HepG2 (cell line): Measurements from ENCODE around the gene XRCC1. TPM values are rescaled to one million over a fixed set of nuclear protein-coding genes. Genes with fewer than 3 reads are reported as not detected.
A peak's percentile ranks its signal among the peaks of the same experiment; 100 is the strongest.

Experiments used
- CAMTA2 ChIP-seq: sonication (generic); formaldehyde crosslinking; IDR thresholded peaks from 2 replicates; pipeline ENCODE4 v1.4.0; 2020; ENCODE audit warnings: mild to moderate bottlenecking, missing genetic modification reagents, borderline replicate concordance
- HDAC2 ChIP-seq: sonication (generic); formaldehyde crosslinking; IDR thresholded peaks from 2 replicates; pipeline ENCODE4 v1.4.0; 2020; ENCODE audit warnings: missing genetic modification reagents
- HNRNPK ChIP-seq: fragments of 200-400 bp; formaldehyde crosslinking; IDR thresholded peaks from 2 replicates; pipeline ENCODE4 v1.6.1; 2018; ENCODE audit warnings: low read length, low read depth, moderate library complexity, mild to moderate bottlenecking; ENCODE audit not compliant: poor library complexity, severe bottlenecking
- ISX ChIP-seq: sonication (generic); formaldehyde crosslinking; conservative IDR thresholded peaks from 2 replicates; pipeline ENCODE4 v1.5.0; 2020; ENCODE audit warnings: missing genetic modification reagents
- KDM2A ChIP-seq: sonication (generic); formaldehyde crosslinking; IDR thresholded peaks from 2 replicates; pipeline ENCODE4 v1.4.0; 2020; ENCODE audit warnings: low read depth, missing genetic modification reagents, borderline replicate concordance
- PHF21A ChIP-seq: sonication (generic); formaldehyde crosslinking; IDR thresholded peaks from 2 replicates; pipeline ENCODE4 v1.5.0; 2020; ENCODE audit warnings: mild to moderate bottlenecking, missing genetic modification reagents
- SALL1 ChIP-seq: sonication (generic); formaldehyde crosslinking; IDR thresholded peaks from 2 replicates; pipeline ENCODE4 v1.8.0; 2022; ENCODE audit warnings: mild to moderate bottlenecking, missing genetic modification reagents
- SIN3A ChIP-seq: IDR thresholded peaks from 2 replicates; pipeline ENCODE4 v1.6.1; 2011; ENCODE audit warnings: low read depth, mild to moderate bottlenecking, control low read depth, low read length, borderline replicate concordance
- TSC22D2 ChIP-seq: sonication (generic); formaldehyde crosslinking; IDR thresholded peaks from 2 replicates; pipeline ENCODE4 v1.5.1; 2020; ENCODE audit warnings: missing genetic modification reagents, mild to moderate bottlenecking, borderline replicate concordance
- YEATS2 ChIP-seq: sonication (generic); formaldehyde crosslinking; IDR thresholded peaks from 2 replicates; pipeline ENCODE4 v1.4.0; 2020; ENCODE audit warnings: missing genetic modification reagents, borderline replicate concordance
- ZFYVE20 ChIP-seq: sonication (generic); formaldehyde crosslinking; IDR thresholded peaks from 2 replicates; pipeline ENCODE4 v1.8.0; 2023; ENCODE audit warnings: low read depth, mild to moderate bottlenecking, moderate library complexity, missing genetic modification reagents, borderline replicate concordance
- ZNF572 ChIP-seq: sonication (generic); formaldehyde crosslinking; IDR thresholded peaks from 2 replicates; pipeline ENCODE4 v1.5.1; 2020; ENCODE audit warnings: mild to moderate bottlenecking, missing genetic modification reagents
- ZNF75D ChIP-seq: sonication (generic); formaldehyde crosslinking; IDR thresholded peaks from 2 replicates; pipeline ENCODE4 v1.8.1; 2023; ENCODE audit warnings: missing genetic modification reagents, mild to moderate bottlenecking, borderline replicate concordance
- polyA plus RNA-seq, 8 experiments: library from polyadenylated mRNA; depleted of rRNA in 3 of 8; stranded (reverse) in 7 of 8; unstranded in 1 of 8; fragments of >200 nt; fragmentation: Illumina TruSeq in 4 of 8; extraction: Trizol in 4 of 8; gene quantifications; 2 replicates each; pipeline versions ENCODE4 v1.2.1 to v1.2.3, GENCODE V29; 2011 to 2016; ENCODE audit warnings: low read depth in 4 of 8, missing spikeins in 1 of 8, mixed read lengths in 1 of 8; ENCODE audit not compliant: insufficient read depth in 1 of 8
- total RNA-seq, 5 experiments: library from RNA; depleted of rRNA; stranded (reverse); fragments of >200 nt; fragmentation: Illumina TruSeq; extraction: Trizol; gene quantifications; 2 replicates each; pipeline ENCODE4 v1.2.3, GENCODE V29; 2016; ENCODE audit warnings: low read depth in 1 of 5
- TF ChIP-seq, protein P1 (sequence below): sonication (generic); formaldehyde crosslinking; IDR thresholded peaks from 2 replicates; pipeline ENCODE4 v1.4.0; 2020; ENCODE audit warnings: missing genetic modification reagents
- TF ChIP-seq, protein P2 (sequence below): sonication (generic); formaldehyde crosslinking; conservative IDR thresholded peaks from 2 replicates; pipeline ENCODE4 v1.4.0; 2020; ENCODE audit warnings: mild to moderate bottlenecking, missing genetic modification reagents, moderate library complexity
- TF ChIP-seq, protein P3 (sequence below): sonication (generic); formaldehyde crosslinking; IDR thresholded peaks from 2 replicates; pipeline ENCODE4 v1.5.0; 2020; ENCODE audit warnings: mild to moderate bottlenecking, missing genetic modification reagents, borderline replicate concordance

XRCC1 gene
- total and polyA plus RNA-seq, 2 of the 13 experiments (the other 11 are each of a cell fraction or from before 2014, with no cell fraction given): 24.7 to 26.3 TPM

DNA sequence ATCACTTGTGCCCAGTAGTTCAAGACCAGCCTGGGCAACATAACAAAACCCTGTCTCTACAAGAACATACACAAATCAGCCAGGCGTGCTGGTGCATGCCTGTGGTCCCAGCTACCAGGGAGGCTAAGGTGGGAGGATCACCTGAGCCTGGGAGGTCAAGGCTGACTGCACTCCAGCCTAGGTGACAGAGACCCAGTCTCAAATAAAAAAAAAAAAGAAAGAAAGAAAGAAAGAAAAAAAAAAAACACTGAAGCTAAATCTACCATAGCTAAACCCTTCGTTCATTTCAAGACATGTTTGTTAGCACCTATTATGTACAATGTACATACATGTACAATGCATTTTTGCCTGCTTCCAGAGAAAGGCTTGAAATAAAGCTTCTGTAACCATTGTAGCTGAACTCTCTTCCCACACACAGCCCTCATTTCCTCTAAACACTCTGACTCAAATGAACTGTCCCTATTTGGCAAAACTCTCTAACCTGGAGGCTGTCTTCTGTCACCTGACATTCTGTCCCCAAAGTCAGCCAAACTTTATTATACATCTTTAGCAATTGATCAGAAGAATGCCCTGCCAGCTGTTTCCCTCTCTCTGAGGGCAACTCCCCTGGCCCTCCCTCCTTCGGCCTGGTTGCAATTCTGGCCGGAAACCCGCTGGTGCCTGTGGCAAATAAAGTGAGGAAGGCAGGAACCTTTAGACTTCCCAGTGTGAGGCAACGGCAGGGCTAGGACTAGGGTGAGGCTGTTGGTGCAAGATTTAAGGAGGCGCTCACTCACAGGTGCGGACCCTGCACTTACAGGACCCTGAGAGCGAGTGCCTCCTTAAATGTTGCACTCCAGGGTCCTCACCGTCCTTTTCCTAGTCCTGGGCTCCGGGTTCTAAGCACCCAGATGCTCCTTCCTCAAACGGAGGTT is 50.1 kb downstream of the XRCC1 start (continued):
- TF ChIP-seq HDAC2 (CRISPR knock-in tag) (peak; percentile 72; the same call in 1 of the 2 replicates), SALL1 (peak; percentile 29; the same call in 1 of the 2 replicates), HNRNPK (no peak), PHF21A (CRISPR knock-in tag) (peak; percentile 80; the same call in 1 of the 2 replicates), YEATS2 (CRISPR knock-in tag) (peak; percentile 55; the same call in 1 of the 2 replicates), ZNF75D (CRISPR knock-in tag) (no peak), TSC22D2 (CRISPR knock-in tag) (no peak), ZFYVE20 (no peak), CAMTA2 (CRISPR knock-in tag) (no peak), ISX (CRISPR knock-in tag) (no peak), KDM2A (peak; percentile 57; the same call in 1 of the 2 replicates), SIN3A (peak; percentile 42; the same call in 1 of the 2 replicates), ZNF572 (CRISPR knock-in tag) (0 out of 2 replicates have a peak, but pooled peaks have one; percentile 40)
- TF ChIP-seq, protein P1, sequence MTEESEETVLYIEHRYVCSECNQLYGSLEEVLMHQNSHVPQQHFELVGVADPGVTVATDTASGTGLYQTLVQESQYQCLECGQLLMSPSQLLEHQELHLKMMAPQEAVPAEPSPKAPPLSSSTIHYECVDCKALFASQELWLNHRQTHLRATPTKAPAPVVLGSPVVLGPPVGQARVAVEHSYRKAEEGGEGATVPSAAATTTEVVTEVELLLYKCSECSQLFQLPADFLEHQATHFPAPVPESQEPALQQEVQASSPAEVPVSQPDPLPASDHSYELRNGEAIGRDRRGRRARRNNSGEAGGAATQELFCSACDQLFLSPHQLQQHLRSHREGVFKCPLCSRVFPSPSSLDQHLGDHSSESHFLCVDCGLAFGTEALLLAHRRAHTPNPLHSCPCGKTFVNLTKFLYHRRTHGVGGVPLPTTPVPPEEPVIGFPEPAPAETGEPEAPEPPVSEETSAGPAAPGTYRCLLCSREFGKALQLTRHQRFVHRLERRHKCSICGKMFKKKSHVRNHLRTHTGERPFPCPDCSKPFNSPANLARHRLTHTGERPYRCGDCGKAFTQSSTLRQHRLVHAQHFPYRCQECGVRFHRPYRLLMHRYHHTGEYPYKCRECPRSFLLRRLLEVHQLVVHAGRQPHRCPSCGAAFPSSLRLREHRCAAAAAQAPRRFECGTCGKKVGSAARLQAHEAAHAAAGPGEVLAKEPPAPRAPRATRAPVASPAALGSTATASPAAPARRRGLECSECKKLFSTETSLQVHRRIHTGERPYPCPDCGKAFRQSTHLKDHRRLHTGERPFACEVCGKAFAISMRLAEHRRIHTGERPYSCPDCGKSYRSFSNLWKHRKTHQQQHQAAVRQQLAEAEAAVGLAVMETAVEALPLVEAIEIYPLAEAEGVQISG (CRISPR knock-in tag): peak; percentile 60; the same call in 1 of the 2 replicates
- TF ChIP-seq, protein P2, sequence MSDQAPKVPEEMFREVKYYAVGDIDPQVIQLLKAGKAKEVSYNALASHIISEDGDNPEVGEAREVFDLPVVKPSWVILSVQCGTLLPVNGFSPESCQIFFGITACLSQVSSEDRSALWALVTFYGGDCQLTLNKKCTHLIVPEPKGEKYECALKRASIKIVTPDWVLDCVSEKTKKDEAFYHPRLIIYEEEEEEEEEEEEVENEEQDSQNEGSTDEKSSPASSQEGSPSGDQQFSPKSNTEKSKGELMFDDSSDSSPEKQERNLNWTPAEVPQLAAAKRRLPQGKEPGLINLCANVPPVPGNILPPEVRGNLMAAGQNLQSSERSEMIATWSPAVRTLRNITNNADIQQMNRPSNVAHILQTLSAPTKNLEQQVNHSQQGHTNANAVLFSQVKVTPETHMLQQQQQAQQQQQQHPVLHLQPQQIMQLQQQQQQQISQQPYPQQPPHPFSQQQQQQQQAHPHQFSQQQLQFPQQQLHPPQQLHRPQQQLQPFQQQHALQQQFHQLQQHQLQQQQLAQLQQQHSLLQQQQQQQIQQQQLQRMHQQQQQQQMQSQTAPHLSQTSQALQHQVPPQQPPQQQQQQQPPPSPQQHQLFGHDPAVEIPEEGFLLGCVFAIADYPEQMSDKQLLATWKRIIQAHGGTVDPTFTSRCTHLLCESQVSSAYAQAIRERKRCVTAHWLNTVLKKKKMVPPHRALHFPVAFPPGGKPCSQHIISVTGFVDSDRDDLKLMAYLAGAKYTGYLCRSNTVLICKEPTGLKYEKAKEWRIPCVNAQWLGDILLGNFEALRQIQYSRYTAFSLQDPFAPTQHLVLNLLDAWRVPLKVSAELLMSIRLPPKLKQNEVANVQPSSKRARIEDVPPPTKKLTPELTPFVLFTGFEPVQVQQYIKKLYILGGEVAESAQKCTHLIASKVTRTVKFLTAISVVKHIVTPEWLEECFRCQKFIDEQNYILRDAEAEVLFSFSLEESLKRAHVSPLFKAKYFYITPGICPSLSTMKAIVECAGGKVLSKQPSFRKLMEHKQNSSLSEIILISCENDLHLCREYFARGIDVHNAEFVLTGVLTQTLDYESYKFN (CRISPR knock-in tag): peak; percentile 75
- TF ChIP-seq, protein P3, sequence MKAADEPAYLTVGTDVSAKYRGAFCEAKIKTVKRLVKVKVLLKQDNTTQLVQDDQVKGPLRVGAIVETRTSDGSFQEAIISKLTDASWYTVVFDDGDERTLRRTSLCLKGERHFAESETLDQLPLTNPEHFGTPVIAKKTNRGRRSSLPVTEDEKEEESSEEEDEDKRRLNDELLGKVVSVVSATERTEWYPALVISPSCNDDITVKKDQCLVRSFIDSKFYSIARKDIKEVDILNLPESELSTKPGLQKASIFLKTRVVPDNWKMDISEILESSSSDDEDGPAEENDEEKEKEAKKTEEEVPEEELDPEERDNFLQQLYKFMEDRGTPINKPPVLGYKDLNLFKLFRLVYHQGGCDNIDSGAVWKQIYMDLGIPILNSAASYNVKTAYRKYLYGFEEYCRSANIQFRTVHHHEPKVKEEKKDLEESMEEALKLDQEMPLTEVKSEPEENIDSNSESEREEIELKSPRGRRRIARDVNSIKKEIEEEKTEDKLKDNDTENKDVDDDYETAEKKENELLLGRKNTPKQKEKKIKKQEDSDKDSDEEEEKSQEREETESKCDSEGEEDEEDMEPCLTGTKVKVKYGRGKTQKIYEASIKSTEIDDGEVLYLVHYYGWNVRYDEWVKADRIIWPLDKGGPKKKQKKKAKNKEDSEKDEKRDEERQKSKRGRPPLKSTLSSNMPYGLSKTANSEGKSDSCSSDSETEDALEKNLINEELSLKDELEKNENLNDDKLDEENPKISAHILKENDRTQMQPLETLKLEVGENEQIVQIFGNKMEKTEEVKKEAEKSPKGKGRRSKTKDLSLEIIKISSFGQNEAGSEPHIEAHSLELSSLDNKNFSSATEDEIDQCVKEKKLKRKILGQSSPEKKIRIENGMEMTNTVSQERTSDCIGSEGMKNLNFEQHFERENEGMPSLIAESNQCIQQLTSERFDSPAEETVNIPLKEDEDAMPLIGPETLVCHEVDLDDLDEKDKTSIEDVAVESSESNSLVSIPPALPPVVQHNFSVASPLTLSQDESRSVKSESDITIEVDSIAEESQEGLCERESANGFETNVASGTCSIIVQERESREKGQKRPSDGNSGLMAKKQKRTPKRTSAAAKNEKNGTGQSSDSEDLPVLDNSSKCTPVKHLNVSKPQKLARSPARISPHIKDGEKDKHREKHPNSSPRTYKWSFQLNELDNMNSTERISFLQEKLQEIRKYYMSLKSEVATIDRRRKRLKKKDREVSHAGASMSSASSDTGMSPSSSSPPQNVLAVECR: peak; percentile 64; the same call in 1 of the 2 replicates
